Stimulated activated CD8-positive, alpha-beta memory T cell treated with anti-CD3 and anti-CD28 coated beads, Interleukin-15, amount 100 ng/mL, for 4 hours (primary cell): ENCODE measurements around the gene OSBPL8.

Experiments
- DNase-seq, 2 donors: peaks; one replicate each; pipeline ENCODE4 v3.0.0-alpha.2; 2020; ENCODE audit warnings: low read depth in 2 of 2

The OSBPL8 gene

DNA sequence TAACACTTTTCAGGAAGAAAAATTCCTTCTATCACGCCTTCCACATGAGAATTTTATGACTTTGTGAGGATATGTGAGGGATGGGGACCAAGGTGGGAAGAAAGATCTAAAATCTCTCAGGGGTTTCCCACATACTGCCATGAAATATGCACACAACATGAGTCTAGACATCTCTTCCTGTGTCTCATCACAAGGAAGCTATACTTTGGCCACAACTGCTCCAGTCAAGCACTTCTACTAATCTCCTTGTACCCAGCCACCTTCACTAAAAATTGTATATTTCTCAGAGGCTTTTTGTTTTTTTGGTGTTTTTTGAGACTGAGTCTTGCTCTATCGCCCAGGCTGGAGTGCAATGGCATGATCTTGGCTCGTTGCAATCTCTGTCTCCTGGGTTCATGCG, 3.2 kb downstream of the OSBPL8 start:
- no peak for DNase-seq

DNA sequence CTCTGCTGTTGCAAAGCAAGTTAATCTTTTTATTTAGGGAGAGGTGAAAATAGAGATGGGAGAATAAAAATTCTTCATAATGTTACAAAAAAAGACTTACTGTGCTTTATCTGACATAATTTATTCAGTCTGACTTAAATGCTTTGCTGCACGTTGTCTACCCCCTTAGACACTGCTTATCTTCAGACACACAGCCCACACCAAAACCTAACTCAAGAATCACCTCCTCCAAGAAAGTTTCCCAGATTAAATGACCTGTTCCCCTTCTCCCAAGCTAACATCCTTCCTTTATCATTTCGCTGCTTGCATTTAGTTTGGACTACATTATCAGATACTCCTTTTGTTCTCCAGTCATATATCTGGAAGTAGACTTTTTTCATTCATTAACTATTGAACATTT, 3.8 kb downstream of the OSBPL8 start:
- no peak for DNase-seq

GRCh38 chr12:76555231-76555767, 4.3 kb downstream of the OSBPL8 start:
- no peak for DNase-seq

DNA sequence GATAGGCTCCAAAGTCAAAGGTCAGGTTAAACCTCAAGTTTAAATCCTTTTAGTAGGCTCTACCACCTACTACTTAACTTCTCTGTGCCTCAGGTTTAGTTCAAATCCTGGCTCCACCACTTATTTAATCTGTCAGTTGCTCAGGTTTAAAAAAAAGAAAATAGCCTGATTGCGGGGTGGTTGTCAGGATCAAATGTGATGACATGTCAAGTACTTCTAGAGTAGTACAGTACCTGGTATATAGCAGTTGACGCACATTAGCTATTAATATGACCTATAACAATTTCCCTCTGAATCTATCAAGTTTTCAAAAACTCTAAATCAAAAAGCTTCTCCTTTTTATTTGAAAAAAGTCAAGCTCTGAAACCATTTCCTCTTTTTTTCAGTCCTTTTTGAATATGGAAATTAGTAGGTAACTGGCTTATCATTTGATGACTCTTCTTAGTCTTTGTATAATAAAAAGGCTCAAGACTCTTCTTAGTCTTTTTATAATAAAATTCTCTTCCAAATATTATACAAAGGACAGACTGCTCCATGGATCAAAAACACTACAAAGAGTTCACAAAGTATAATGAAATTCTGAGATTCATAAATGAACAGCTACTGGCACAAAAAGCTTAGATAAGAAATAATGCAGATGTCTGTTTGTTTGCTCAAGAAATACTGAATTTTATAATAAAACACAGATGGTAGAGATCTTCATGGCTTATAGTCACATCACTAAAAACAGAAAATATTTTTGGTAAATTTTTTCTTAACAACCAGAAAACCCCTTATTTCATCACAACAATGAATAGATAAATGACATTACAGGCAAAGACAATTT, 5.0 kb downstream of the OSBPL8 start:
- no peak for DNase-seq

DNA sequence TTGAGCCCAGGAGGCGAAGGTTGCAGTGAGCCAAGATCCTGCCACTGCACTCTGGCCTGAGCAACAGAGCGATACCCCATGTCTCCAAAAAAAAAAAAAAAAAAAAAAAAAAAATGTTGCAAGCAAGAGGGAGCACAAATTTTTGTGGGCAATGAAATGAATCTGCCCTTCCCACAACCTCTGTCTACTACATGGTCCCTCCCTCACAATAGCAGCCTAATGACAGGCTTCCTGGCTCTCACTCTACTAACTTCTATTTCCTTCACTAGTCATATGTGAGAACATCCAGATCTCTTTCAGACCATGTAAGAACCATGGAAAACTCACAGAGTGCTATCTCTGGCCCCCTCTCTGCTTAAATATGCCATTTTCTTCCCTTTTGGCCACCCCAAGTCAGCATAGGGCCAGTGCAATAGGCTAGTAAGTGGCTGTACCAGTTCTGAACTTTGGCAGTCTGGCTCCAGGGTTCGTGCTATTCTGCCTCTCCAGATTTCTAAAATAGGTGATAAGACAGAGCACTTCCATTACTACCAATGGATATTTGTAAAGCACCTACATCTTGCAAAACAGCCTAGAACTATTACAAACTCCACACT, 7.1 kb downstream of the OSBPL8 start:
- DNase-seq = no peak

- DNase-seq = no peak
Measured at GRCh38 chr12:76551482-76551888, 8.1 kb downstream of the OSBPL8 start.

- no peak for DNase-seq
Measured at GRCh38 chr12:76549131-76549530, 10.4 kb downstream of the OSBPL8 start.

GRCh38 chr12:76548222-76548837, 11.2 kb downstream of the OSBPL8 start:
- no peak for DNase-seq

GRCh38 chr12:76547526-76547925, 12.0 kb downstream of the OSBPL8 start:
- DNase-seq = no peak

- no peak for DNase-seq
Measured at GRCh38 chr12:76546889-76547288, 12.7 kb downstream of the OSBPL8 start.

DNA sequence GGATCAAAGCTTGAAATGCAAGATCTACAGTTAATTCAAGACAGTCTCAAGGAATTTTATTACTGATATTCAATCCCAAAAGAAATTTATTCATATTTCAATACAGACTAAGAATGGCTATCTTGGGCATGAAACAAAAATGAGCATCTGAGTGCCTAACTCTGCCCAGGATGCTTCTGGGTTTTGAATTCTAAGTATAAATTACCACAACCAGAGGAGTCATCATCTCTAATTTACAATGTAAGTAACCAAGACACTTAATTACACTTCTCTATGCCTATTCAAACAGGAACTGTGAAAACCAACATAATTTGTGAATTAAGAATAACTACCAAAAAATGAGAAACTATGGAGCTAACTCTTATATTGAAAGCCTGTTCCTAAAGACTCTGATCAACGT, 14.1 kb downstream of the OSBPL8 start:
- no peak for DNase-seq

- no peak for DNase-seq
Measured at GRCh38 chr12:76544601-76545261, 14.8 kb downstream of the OSBPL8 start.

DNA sequence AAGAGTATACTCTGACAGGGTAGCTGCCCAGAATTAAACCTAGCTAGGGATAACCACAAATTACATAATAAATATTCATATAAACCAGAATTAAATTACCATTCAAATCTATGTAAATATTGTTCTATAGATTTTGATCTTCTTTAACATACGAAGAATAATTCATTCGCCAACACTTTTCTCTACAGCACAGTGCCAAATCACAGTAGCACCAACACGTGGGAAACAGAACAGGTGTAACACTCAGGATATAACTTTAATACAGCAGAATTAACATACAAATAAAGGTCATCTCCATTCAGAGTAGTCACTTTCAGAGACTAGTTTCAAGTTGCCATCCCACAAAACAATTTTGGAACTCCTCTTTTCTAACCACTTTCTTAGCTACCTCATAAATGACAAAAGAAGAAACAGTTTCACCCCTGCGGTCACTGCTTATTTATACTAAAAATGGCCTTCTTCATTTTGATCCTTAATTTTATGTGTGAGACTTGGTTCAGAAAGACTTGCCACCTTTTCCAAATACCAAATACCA, 15.7 kb downstream of the OSBPL8 start:
- DNase-seq = no peak

GRCh38 chr12:76542908-76543307, 16.7 kb downstream of the OSBPL8 start:
- DNase-seq = no peak

- DNase-seq = no peak
Measured at GRCh38 chr12:76539727-76540126, 19.8 kb downstream of the OSBPL8 start.

- DNase-seq = no peak
Measured at GRCh38 chr12:76537923-76538322, 21.6 kb downstream of the OSBPL8 start.

DNA sequence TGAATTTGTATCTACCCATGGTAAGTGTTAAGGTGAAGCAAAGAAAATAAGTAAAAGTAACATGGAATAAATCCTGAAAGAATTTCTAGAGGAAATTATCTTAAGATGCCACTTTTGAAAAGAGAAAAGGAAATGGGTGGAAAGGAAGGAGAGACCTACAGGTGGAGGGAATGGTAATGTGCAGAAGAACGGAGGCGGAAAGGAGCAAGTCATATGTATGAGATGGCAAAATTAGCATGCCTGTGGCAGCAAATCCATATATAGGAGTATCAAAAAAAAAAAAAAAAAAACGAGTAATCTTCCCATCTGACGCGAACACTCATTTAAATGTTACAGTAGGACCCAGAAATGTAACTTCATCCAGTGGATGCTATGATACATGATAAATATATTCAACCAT, 23.0 kb downstream of the OSBPL8 start:
- no peak for DNase-seq

DNA sequence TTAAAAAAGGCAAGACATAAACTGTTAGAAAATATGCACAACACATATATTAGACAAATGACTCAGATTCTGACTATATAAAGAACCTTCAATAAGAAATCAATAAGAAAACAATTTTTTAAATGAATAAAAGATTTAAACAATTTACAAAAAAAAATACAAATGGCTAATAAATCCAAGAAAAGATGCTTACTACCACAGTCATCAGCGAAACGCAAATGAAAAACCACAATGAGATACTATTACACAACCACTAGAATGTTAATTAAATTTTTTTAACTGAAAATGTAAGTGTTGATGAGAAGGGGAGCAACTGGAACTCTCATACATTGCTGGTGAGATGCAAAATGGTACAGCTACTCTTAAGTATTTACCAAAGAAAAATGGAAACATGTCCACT, 24.4 kb downstream of the OSBPL8 start:
- no peak for DNase-seq

GRCh38 chr12:76533331-76533730, 26.2 kb downstream of the OSBPL8 start:
- no peak for DNase-seq

DNA sequence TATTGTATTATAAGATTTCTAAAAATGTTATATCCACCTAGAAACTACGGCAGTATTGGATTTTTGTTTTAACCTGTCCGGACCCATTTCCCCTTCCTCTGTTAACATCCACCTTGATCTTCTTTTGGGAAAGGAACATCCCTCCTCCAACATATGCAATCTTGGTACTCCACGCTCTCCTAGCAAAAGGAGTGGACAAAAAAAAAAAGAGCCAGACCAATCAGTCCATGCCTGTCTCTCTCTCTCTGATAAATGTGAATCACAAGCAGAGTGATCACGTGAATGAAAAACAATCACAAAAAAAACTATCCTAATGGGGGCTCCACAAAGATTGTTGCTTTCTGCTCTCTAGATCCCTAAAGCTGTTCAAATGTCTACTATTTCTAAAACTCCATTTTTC, 27.1 kb downstream of the OSBPL8 start:
- no peak for DNase-seq

DNA sequence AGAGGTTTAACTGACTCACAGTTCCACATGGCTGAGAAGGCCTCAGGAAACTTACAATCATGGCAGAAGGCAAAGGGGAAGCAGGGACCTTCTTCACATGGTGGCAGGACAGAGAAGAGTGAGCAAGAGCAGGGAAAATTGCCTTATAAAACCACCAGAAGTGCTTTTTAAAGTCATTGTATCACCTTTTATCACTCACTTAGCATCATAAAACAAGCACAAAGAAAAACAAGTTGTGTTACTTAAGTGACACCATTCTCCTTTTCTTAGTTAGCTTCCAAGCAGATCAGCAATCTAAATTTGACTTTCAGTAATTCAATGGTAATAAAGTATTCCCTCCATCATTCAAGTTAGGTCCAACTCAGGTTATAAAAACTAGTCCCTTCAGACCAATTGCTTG, 28.5 kb downstream of the OSBPL8 start:
- DNase-seq = no peak

GRCh38 chr12:76530516-76530915, 29.1 kb downstream of the OSBPL8 start:
- no peak for DNase-seq
